BLaER1 (cell line): ENCODE data around the gene MBD3L4.
A peak's percentile ranks its signal among the peaks of the same experiment; 100 is the strongest.
"Not testable (repeated sequence)": the region's sequence is repeated elsewhere in the genome, so short reads cannot be mapped to it uniquely, and the experiment has no call there.

ENCODE experiments used
- H3K27ac ChIP-seq: shearing (Covaris generic); formaldehyde crosslinking; 2 replicates; pipeline ENCODE4 v1.8.1; 2022
- H3K27me3 ChIP-seq: shearing (Covaris generic); formaldehyde crosslinking; 2 replicates; pipeline ENCODE4 v1.8.1; 2022
- H3K36me3 ChIP-seq: shearing (Covaris generic); formaldehyde crosslinking; 2 replicates; pipeline ENCODE4 v1.8.1; 2022
- H3K4me1 ChIP-seq: shearing (Covaris generic); formaldehyde crosslinking; 2 replicates; pipeline ENCODE4 v1.8.1; 2022
- H3K4me2 ChIP-seq: shearing (Covaris generic); formaldehyde crosslinking; 2 replicates; pipeline ENCODE4 v1.8.1; 2022
- H3K4me3 ChIP-seq: shearing (Covaris generic); formaldehyde crosslinking; 2 replicates; pipeline ENCODE4 v1.8.1; 2022
- H3K9ac ChIP-seq: shearing (Covaris generic); formaldehyde crosslinking; 2 replicates; pipeline ENCODE4 v1.8.1; 2022
- H3K9me3 ChIP-seq: shearing (Covaris generic); formaldehyde crosslinking; 2 replicates; pipeline ENCODE4 v1.8.1; 2022
- H4K20me1 ChIP-seq: shearing (Covaris generic); formaldehyde crosslinking; 2 replicates; pipeline ENCODE4 v1.8.1; 2022
- Cebpa-rat ChIP-seq: shearing (Covaris generic); IDR thresholded peaks from 2 replicates; pipeline ENCODE4 v1.8.1; 2022

MBD3L4 gene

GRCh38 chr19:7030278-7030677, 9.7 kb downstream of the MBD3L4 start, which contains the start of gene MBD3L5:
Gene MBD3L5, plus strand, starts transcription at chr19:7030578. Its CDS starts 34 bp downstream, at chr19:7030612.
- not testable (repeated sequence) for H3K36me3 ChIP-seq, H4K20me1 ChIP-seq, H3K4me2 ChIP-seq, H3K9me3 ChIP-seq, H3K4me3 ChIP-seq, H3K4me1 ChIP-seq, H3K9ac ChIP-seq, H3K27ac ChIP-seq, H3K27me3 ChIP-seq

DNA sequence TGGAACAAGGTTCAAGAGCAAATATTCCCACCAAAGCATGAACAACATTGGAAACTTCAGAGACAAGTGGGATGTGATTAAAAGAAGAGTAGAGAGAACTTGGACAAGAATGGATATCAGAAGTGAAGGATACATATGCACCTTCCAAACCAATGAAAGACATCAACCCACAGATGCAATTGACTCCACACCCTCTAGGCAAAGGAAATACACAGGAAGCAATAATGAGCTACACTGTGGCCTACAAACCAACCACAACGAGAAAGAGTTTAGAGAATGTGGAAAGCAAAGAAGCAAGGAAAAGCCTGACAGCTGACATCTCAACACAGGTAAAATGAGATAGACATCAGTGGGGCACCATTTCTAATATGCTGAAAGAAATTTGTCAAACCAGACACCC, 11.2 kb downstream of the MBD3L4 start:
- H3K27ac ChIP-seq, H3K27me3 ChIP-seq, H3K9me3 ChIP-seq, H3K4me1 ChIP-seq, H3K4me3 ChIP-seq, H3K36me3 ChIP-seq, H3K4me2 ChIP-seq, H3K9ac ChIP-seq, H4K20me1 ChIP-seq: not testable (repeated sequence)

DNA sequence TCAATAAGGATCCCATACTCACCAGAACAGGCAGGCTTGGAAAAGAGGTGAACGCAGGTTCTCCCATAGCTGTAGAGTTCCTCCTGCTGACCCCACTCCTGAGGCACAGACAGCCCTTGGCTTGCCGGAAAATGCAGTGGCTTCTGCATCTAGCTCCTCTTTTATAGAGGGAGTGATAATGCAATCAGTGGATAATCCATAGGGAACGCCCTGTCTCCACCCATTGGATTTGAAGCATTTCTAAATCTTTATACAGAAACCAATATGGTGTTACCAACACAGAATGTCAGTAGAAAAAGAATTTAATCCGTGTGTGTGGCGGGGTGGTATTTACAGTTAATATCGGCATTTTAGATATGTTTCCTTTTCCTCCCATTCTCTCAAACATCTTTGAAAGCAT, 18.6 kb downstream of the MBD3L4 start, which contains the start of gene MBD3L2B:
TSS of gene MBD3L2B (minus strand) at position 101 of the 400 bp plus-strand sequence. CDS start at position 67, 34 bp downstream.
- H3K4me2 ChIP-seq: not testable (repeated sequence)

DNA sequence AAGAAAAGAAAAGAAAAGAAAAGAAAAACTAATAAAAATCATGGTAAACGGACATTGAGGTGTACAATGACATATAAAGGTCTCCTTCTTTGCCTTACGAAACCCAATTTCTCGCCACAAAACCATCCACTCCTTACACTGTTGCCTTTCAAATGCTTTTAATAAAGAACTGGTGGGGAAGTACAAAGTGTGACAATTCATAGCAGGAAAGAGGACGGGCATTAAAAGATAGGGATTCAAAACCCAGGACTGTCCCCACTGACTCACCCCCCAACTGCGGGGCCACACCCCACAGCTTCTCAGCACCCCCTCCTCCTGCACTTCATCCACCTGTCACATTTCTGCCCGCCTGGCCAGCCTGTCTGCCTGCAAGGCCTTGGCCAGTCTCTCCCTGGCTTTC, 21.2 kb downstream of the MBD3L4 start:
- Histone ChIP-seq H3K27ac (no peak overlapping the region), H3K9me3 (no peaks in the 10 kb centered on the region), H3K4me1 (peaks cover 5% of the 10 kb centered on the region), H3K36me3 (no peaks in the 10 kb centered on the region), H3K9ac (no peak overlapping the region), H3K4me3 (no peak overlapping the region), H4K20me1 (no peaks in the 10 kb centered on the region), H3K27me3 (no peaks in the 10 kb centered on the region), H3K4me2 (no peak overlapping the region)
- TF ChIP-seq Cebpa-rat: no peak

More for the DNA sequence above, 18.6 kb downstream of the MBD3L4 start, which contains the start of gene MBD3L2B:
- H3K9me3 ChIP-seq, H3K36me3 ChIP-seq, H3K9ac ChIP-seq, H4K20me1 ChIP-seq, H3K27me3 ChIP-seq, H3K4me3 ChIP-seq, H3K27ac ChIP-seq, H3K4me1 ChIP-seq: not testable (repeated sequence)

DNA sequence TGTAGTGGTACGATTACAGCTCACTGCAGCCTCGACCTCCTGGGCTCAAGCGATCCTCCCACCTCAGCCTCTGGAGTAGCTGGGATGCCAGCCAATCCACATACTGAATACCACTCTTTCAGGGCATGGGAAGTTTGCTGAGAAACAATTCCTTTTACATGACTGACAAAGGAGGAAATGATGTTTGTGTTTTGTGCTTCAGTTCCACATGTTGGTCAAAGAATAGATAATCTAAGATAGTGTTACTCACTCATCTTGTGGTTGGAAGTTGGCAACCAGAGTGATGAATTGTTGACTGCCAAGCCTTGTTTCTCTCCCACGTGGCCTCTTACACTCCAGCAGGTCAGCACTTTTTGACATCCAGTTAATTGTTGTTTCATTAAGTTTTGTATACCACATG, 26.3 kb downstream of the MBD3L4 start:
- H4K20me1 ChIP-seq: no peaks in the 10 kb centered on the region
- no peaks in the 10 kb centered on the region for H3K9me3 ChIP-seq
- H3K4me1 ChIP-seq: peaks cover 21% of the 10 kb centered on the region
- H3K36me3 ChIP-seq: no peaks in the 10 kb centered on the region
- TF ChIP-seq Cebpa-rat: no peak
- H3K4me2 ChIP-seq: peak overlapping the region; percentile 30
- H3K9ac ChIP-seq: no peak overlapping the region
- no peak overlapping the region for H3K4me3 ChIP-seq
- H3K27ac ChIP-seq: no peak overlapping the region
- no peaks in the 10 kb centered on the region for H3K27me3 ChIP-seq

DNA sequence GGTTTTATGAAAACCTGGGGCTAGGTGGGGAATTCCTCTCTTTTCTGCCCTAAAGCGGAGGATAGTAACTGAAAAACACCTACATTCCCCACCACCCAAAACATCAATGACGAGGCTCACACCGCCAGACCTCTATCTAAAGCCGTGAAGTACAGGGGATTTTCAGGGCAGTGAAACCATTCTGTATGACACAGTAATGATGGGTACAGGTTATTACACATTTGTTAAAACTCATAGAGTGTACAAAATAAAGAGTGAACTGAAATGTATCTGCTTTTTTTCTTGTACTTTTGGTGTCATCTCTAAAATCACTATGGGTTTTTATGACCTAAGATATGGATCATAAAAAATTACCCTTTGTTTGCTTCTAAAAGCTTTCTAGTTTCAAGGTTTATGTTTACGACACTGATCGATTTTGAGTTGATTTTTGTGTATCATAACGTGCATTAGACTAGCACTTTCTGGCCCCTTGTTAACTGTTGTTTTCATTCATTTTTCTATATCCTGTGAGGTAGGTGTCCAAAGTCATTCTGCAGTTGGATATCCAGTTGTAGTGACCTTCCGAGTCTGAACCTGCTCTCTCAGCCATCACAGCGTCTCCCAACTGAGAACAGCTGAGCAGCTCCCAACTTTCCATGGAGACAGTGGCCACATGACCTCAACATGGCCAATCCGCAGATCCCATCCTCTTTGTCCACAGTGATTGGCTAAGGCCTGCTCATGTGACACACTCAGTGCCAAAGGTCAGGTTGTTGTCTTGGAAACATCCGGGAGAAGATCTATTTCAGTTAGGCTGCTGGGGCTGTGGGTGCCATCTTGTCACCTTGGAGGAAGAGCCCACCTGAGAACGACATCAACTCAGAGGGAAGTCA, 29.0 kb downstream of the MBD3L4 start:
- no peak overlapping the region for H3K4me2 ChIP-seq
- TF ChIP-seq Cebpa-rat: no peak
- peaks cover 21% of the 10 kb centered on the region for H3K4me1 ChIP-seq
- H3K9ac ChIP-seq: no peak overlapping the region
- H4K20me1 ChIP-seq: no peaks in the 10 kb centered on the region
- no peaks in the 10 kb centered on the region for H3K9me3 ChIP-seq
- H3K36me3 ChIP-seq: no peaks in the 10 kb centered on the region
- H3K4me3 ChIP-seq: no peak overlapping the region
- no peaks in the 10 kb centered on the region for H3K27me3 ChIP-seq
- H3K27ac ChIP-seq: no peak overlapping the region

DNA sequence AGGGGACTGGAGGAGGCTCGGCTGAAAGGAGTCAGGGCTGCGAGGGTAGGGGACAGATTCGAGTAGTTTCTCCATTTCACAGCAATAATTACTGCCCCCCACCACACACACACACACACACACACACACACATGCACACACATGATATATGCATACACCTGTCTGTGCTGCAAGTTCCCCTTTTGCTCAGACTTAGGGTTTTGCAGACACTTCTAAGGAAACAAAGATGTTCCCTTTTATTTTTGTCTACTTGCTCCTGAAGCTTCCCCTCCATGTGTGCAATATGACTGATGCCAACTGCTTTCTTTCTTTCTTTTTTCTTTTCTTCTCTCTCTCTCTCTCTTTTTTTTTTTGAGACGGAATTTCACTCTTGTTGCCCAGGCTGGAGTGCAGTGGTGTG, 32.1 kb downstream of the MBD3L4 start:
- no peaks in the 10 kb centered on the region for H3K36me3 ChIP-seq
- H4K20me1 ChIP-seq: no peaks in the 10 kb centered on the region
- no peak overlapping the region for H3K4me2 ChIP-seq
- H3K4me3 ChIP-seq: no peak overlapping the region
- TF ChIP-seq Cebpa-rat: no peak
- H3K9me3 ChIP-seq: no peaks in the 10 kb centered on the region
- H3K9ac ChIP-seq: no peak overlapping the region
- H3K27me3 ChIP-seq: no peaks in the 10 kb centered on the region
- H3K4me1 ChIP-seq: peaks cover 11% of the 10 kb centered on the region
- no peak overlapping the region for H3K27ac ChIP-seq

- Histone ChIP-seq H3K4me1 (peaks cover 11% of the 10 kb centered on the region), H3K4me3 (no peak overlapping the region), H3K9me3 (no peaks in the 10 kb centered on the region), H3K27ac (no peak overlapping the region), H4K20me1 (no peaks in the 10 kb centered on the region), H3K9ac (no peak overlapping the region), H3K27me3 (no peaks in the 10 kb centered on the region), H3K36me3 (no peaks in the 10 kb centered on the region), H3K4me2 (no peak overlapping the region)
- TF ChIP-seq Cebpa-rat: no peak
These were observed 33.8 kb downstream of the MBD3L4 start for GRCh38 chr19:7006135-7006704.

DNA sequence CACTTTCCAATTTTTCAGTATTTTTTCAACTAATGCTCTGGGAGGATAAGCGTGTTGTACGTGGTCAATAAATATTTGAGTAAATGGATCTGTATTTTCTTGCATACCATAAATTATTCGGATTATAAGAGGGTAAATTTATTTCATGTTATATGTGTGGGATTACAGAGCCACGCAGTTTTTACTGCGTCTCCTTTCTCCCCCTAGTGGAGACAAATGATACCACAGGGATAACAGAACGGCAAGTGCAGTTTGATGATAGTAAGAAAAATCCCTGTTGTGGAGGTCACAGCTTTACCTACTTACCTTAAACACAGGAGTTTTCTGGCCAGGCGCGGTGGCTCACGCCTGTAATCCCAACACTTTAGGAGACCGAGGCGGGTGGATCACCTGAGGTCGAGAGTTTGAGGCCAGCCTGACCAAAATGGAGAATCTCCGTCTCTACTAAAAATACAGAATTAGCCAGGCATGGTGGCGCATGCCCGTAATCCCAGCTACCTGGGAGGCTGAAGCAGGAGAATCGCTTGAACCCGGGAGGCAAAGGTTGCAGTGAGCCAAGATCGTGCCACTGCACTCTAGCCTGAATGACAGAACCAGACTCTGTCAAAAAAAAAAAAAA, 35.6 kb downstream of the MBD3L4 start:
- no peaks in the 10 kb centered on the region for H3K9me3 ChIP-seq
- no peaks in the 10 kb centered on the region for H3K36me3 ChIP-seq
- H3K4me1 ChIP-seq: peaks cover 7% of the 10 kb centered on the region
- H3K9ac ChIP-seq: no peak overlapping the region
- H3K4me3 ChIP-seq: no peak overlapping the region
- no peak overlapping the region for H3K27ac ChIP-seq
- no peak overlapping the region for H3K4me2 ChIP-seq
- no peaks in the 10 kb centered on the region for H3K27me3 ChIP-seq
- TF ChIP-seq Cebpa-rat: no peak
- no peaks in the 10 kb centered on the region for H4K20me1 ChIP-seq

GRCh38 chr19:7000816-7001215, 39.2 kb downstream of the MBD3L4 start:
- H3K4me1 ChIP-seq: no peaks in the 10 kb centered on the region
- H3K27ac ChIP-seq: no peak overlapping the region
- no peak overlapping the region for H3K4me3 ChIP-seq
- no peaks in the 10 kb centered on the region for H4K20me1 ChIP-seq
- no peaks in the 10 kb centered on the region for H3K27me3 ChIP-seq
- no peak overlapping the region for H3K9ac ChIP-seq
- TF ChIP-seq Cebpa-rat: no peak
- no peak overlapping the region for H3K4me2 ChIP-seq
- peaks cover 9% of the 10 kb centered on the region; the same call in 1 of the 2 replicates for H3K9me3 ChIP-seq
- H3K36me3 ChIP-seq: no peaks in the 10 kb centered on the region
